Neural progenitor cell (in vitro differentiated cells): ENCODE results near the gene NRCAM.

ENCODE experiments used
- CTCF ChIP-seq: fragments of 200-600 bp; sonication (generic); IDR thresholded peaks from 2 replicates; pipeline ENCODE4 v1.5.1; 2017; ENCODE audit warnings: antibody characterized with exemption, mild to moderate bottlenecking
- EZH2 ChIP-seq: fragments of 200-600 bp; sonication (generic); IDR thresholded peaks from 2 replicates; pipeline ENCODE4 v1.6.1; 2017; ENCODE audit warnings: antibody characterized with exemption, mild to moderate bottlenecking, moderate library complexity

GRCh38 chr7:108450160-108450559 is 6.1 kb downstream of the NRCAM start:
- no peak for TF ChIP-seq CTCF
- TF ChIP-seq EZH2, result no peak
